Measurements from ENCODE around the gene PEAR1.

The PEAR1 gene

GRCh38 chr1:156892190-156893047, 1.1 kb upstream of the PEAR1 start:
- peak; percentile 46; the same call in 1 of the 2 replicates for TF ChIP-seq MAX (IDR thresholded peaks at IDR 0.05; ENCODE audit: low read depth, low read length)
- TF ChIP-seq POLR2A (IDR thresholded peaks at IDR 0.05; ENCODE audit: extremely low read depth, insufficient read length), result no peak
- no peak for TF ChIP-seq MYC (IDR thresholded peaks at IDR 0.05; ENCODE audit: low read depth, low read length)
- peak; percentile 74 for TF ChIP-seq CTCF (IDR thresholded peaks at IDR 0.05; ENCODE audit: low read depth, low read length)
- H3K4me3 ChIP-seq (ENCODE audit: low read depth, low read length), result no peak overlapping the region
- peak; percentile 88 for DNase-seq (ENCODE audit: low read depth)

GRCh38 chr1:156894001-156894400, 483 bp downstream of the PEAR1 start:
- no peak overlapping the region for H3K4me3 ChIP-seq (ENCODE audit: low read depth, low read length)
- TF ChIP-seq CTCF (IDR thresholded peaks at IDR 0.05; ENCODE audit: low read depth, low read length), result no peak
- no peak for TF ChIP-seq POLR2A (IDR thresholded peaks at IDR 0.05; ENCODE audit: extremely low read depth, insufficient read length)
- TF ChIP-seq MYC (IDR thresholded peaks at IDR 0.05; ENCODE audit: low read depth, low read length), result no peak
- no peak for TF ChIP-seq MAX (IDR thresholded peaks at IDR 0.05; ENCODE audit: low read depth, low read length)
- no peak for DNase-seq (ENCODE audit: low read depth)

GRCh38 chr1:156894711-156895454, 1.4 kb downstream of the PEAR1 start:
- H3K4me3 ChIP-seq (ENCODE audit: low read depth, low read length), result no peak overlapping the region
- DNase-seq (ENCODE audit: low read depth), result no peak

GRCh38 chr1:156895455-156895812, 1.9 kb downstream of the PEAR1 start:
- no peak overlapping the region for H3K4me3 ChIP-seq (ENCODE audit: low read depth, low read length)
- DNase-seq (ENCODE audit: low read depth), result no peak
- TF ChIP-seq MAX (IDR thresholded peaks at IDR 0.05; ENCODE audit: low read depth, low read length), result no peak
- no peak for TF ChIP-seq CTCF (IDR thresholded peaks at IDR 0.05; ENCODE audit: low read depth, low read length)

More at GRCh38 chr1:156894711-156895454, 1.4 kb downstream of the PEAR1 start:
- TF ChIP-seq POLR2A (IDR thresholded peaks at IDR 0.05; ENCODE audit: extremely low read depth, insufficient read length), result no peak
- no peak for TF ChIP-seq CTCF (IDR thresholded peaks at IDR 0.05; ENCODE audit: low read depth, low read length)
- TF ChIP-seq MAX (IDR thresholded peaks at IDR 0.05; ENCODE audit: low read depth, low read length), result no peak
- TF ChIP-seq MYC (IDR thresholded peaks at IDR 0.05; ENCODE audit: low read depth, low read length), result no peak

GRCh38 chr1:156895927-156896326, 2.4 kb downstream of the PEAR1 start:
- TF ChIP-seq CTCF (IDR thresholded peaks at IDR 0.05; ENCODE audit: low read depth, low read length), result no peak
- no peak for TF ChIP-seq MAX (IDR thresholded peaks at IDR 0.05; ENCODE audit: low read depth, low read length)
- no peak for TF ChIP-seq MYC (IDR thresholded peaks at IDR 0.05; ENCODE audit: low read depth, low read length)
- TF ChIP-seq POLR2A (IDR thresholded peaks at IDR 0.05; ENCODE audit: extremely low read depth, insufficient read length), result no peak
- H3K4me3 ChIP-seq (ENCODE audit: low read depth, low read length), result no peak overlapping the region
- no peak for DNase-seq (ENCODE audit: low read depth)

Measured in NB4 (cell line).